Panc1 (cell line): ENCODE data around the gene FOCAD. TPM values are rescaled to one million over a fixed set of nuclear protein-coding genes. Genes with fewer than 3 reads are reported as not detected.

Source experiments
- ATAC-seq: fragments of 200-7000 bp; cut with Tn5 transposase; 2 replicates; pipeline ENCODE4 v1.9.1; 2020; ENCODE audit warnings: mild to moderate bottlenecking, moderate library complexity
- BruUV-seq: library from RNA; stranded (reverse); fragments of 400-500 nt; replicated peaks from 2 replicates; lab custom pipeline; 2021; lab: Mats Ljungman, UMichigan
- CTCF ChIA-PET: fragments of 300-600 bp; sonication (Branson Sonifier 250); formaldehyde crosslinking; loops from one replicate; lab custom pipeline; 2022; ENCODE audit warnings: antibody characterized with exemption; lab: Charles Lee
- POLR2A ChIA-PET: fragments of 300-600 bp; sonication (Branson Sonifier 250); formaldehyde crosslinking; loops from one replicate; lab custom pipeline; 2022; ENCODE audit warnings: antibody characterized with exemption; lab: Charles Lee
- DNase-seq: peaks from one replicate; pipeline ENCODE4 v3.0.0-alpha.2; 2010; ENCODE audit warnings: low read depth, low spot score
- H3K27ac ChIP-seq: 2 replicates; pipeline ENCODE4 v1.5.1; 2011; ENCODE audit warnings: mild to moderate bottlenecking, low read length, inconsistent platforms
- H3K27me3 ChIP-seq: fragments of 200-500 bp; sonication (Bioruptor generic); 2 replicates; pipeline ENCODE4 v1.6.0; 2014; ENCODE audit warnings: low read length, inconsistent platforms; ENCODE audit not compliant: control insufficient read depth, insufficient read depth
- H3K36me3 ChIP-seq: fragments of 200-500 bp; sonication (Bioruptor generic); 2 replicates; pipeline ENCODE4 v1.5.1; 2014; ENCODE audit warnings: inconsistent platforms, mild to moderate bottlenecking, low read length, moderate library complexity; ENCODE audit not compliant: control insufficient read depth, insufficient read depth
- H3K4me1 ChIP-seq: 2 replicates; pipeline ENCODE4 v1.5.1; 2011; ENCODE audit warnings: inconsistent platforms, mild to moderate bottlenecking, low read length, moderate library complexity; ENCODE audit not compliant: control insufficient read depth, insufficient read depth
- H3K4me3 ChIP-seq, 2 experiments: 2 replicates each; pipeline ENCODE4 v1.5.1; 2011 to 2012; ENCODE audit warnings: low read depth in 2 of 2, low read length in 2 of 2, mild to moderate bottlenecking in 2 of 2, inconsistent platforms in 1 of 2, moderate library complexity in 1 of 2
- H3K9me3 ChIP-seq: fragments of 200-500 bp; sonication (Bioruptor generic); 2 replicates; pipeline ENCODE4 v1.5.1; 2014; ENCODE audit warnings: low read depth, mild to moderate bottlenecking, inconsistent platforms, low read length, moderate library complexity; ENCODE audit not compliant: control insufficient read depth, insufficient read depth
- CTCF ChIP-seq: fragments of 450-650 bp; IDR thresholded peaks from 2 replicates; pipeline ENCODE4 v1.5.1; 2017; ENCODE audit warnings: mild to moderate bottlenecking
- POLR2AphosphoS5 ChIP-seq: IDR thresholded peaks from 2 replicates; pipeline ENCODE4 v1.6.1; 2012; ENCODE audit warnings: mild to moderate bottlenecking, low read depth, low read length, moderate library complexity
- REST ChIP-seq, 2 experiments: IDR thresholded peaks; 2 replicates each; pipeline ENCODE4 v1.6.1; 2011 to 2012; ENCODE audit warnings: low read depth in 2 of 2, control low read depth in 1 of 2, low read length in 1 of 2, mild to moderate bottlenecking in 1 of 2, moderate library complexity in 1 of 2; ENCODE audit not compliant: insufficient read depth in 1 of 2
- SIN3A ChIP-seq: IDR thresholded peaks from 2 replicates; pipeline ENCODE4 v1.6.1; 2012; ENCODE audit warnings: low read depth, mild to moderate bottlenecking, low read length, moderate library complexity, borderline replicate concordance; ENCODE audit not compliant: insufficient read depth
- TCF7L2 ChIP-seq: IDR thresholded peaks from 2 replicates; pipeline ENCODE4 v1.6.1; 2011; ENCODE audit warnings: mild to moderate bottlenecking, low read depth, low read length, inconsistent platforms
- in situ Hi-C: cut with HindIII; loops from 2 replicates; pipeline ENCODE4 v1.10.0; 2016; ENCODE audit warnings: low sequenced_read_pairs, low pct_unique_long_range_greater_than_20kb
- intact Hi-C: fragments of 100-400 bp; cut with micrococcal nuclease; formaldehyde crosslinking; loops from one replicate; pipeline ENCODE4 v1.10.0; 2022; ENCODE audit not compliant: unreplicated experiment
- total RNA-seq: library from RNA; stranded (reverse); gene quantifications from one replicate; pipeline ENCODE4 v1.2.1, GENCODE V29; 2021; ENCODE audit not compliant: unreplicated experiment

Gene FOCAD
- total RNA-seq, 1 experiment from 2014 or later: 9.8 TPM

DNA sequence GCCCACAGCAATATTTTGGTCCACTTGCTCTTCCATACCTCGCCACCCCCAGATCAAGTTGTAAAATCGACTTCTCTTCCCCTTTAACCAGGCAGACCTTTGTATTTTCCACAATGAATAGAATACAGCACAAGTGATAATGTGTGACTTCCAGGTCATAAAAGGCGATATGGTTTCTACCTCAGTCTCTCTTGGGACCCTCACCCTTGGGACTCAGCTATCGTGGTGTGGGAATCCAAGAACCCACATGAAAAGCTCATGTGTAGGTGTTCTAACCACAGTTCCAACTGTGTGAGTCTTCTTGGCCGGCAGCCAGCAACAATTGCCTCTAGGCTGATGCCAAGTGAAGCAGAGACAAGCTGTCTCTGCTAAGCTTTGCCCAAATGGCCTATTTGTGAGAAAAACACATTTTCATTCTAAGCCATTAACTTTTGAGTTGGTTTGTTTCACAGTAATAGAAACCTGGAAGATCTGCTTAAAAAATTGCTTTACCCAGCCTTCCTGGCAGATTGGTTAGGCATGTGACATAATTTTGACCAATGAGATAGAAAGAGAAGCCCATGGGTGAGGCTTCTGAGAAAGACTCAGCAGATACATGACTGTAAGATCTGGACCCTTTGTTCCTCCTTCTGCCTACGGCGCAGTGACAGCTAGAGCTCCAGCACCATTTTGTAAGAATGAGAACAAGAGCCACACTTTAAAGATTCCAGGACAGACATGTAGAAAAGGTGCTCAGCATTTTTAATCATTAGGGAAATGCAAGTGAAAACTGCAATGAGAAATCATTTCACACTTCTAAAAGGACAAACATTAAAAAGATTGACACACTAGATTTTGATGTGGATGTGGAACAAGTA lies 43.5 kb upstream of the FOCAD start:
- intact Hi-C loops (no loop called here), in situ Hi-C loops (no loop called here)
- no peaks in the 10 kb centered on the region for H3K4me1 ChIP-seq
- ChIA-PET POLR2A (no interaction called here), CTCF (no interaction called here)
- no TSS peak for BruUV-seq
- no peaks in the 10 kb centered on the region for H3K36me3 ChIP-seq
- no peaks in the 10 kb centered on the region for H3K27me3 ChIP-seq
- DNase-seq (no peak), ATAC-seq (no peak)
- no peaks in the 10 kb centered on the region for H3K9me3 ChIP-seq
- no peak overlapping the region for H3K4me3 ChIP-seq
- H3K27ac ChIP-seq: no peak overlapping the region
- no peak for TF ChIP-seq TCF7L2
- no peak for TF ChIP-seq SIN3A
- no peak for TF ChIP-seq CTCF
- TF ChIP-seq POLR2AphosphoS5: no peak

GRCh38 chr9:20642045-20642444 lies 42.0 kb upstream of the FOCAD start:
- H3K27ac ChIP-seq: no peak overlapping the region
- DNase-seq (no peak), ATAC-seq (no peak)
- ChIA-PET POLR2A (no interaction called here), CTCF (no interaction called here)
- TF ChIP-seq TCF7L2: no peak
- no peak for TF ChIP-seq CTCF
- H3K27me3 ChIP-seq: no peaks in the 10 kb centered on the region
- no peaks in the 10 kb centered on the region for H3K36me3 ChIP-seq
- H3K9me3 ChIP-seq: no peaks in the 10 kb centered on the region
- H3K4me3 ChIP-seq: no peak overlapping the region
- in situ Hi-C loops: no loop called here
- H3K4me1 ChIP-seq: no peaks in the 10 kb centered on the region
- no TSS peak for BruUV-seq
- intact Hi-C loops: no loop called here

- H3K27me3 ChIP-seq: no peaks in the 10 kb centered on the region
- in situ Hi-C loops (no loop called here), intact Hi-C loops (no loop called here)
- no peak overlapping the region for H3K27ac ChIP-seq
- CTCF ChIA-PET: no interaction called here
- BruUV-seq: no TSS peak
- ATAC-seq (no peak), DNase-seq (no peak)
- H3K4me3 ChIP-seq: no peak overlapping the region
- no peaks in the 10 kb centered on the region for H3K9me3 ChIP-seq
- H3K4me1 ChIP-seq: no peaks in the 10 kb centered on the region
- POLR2A ChIA-PET: no interaction called here
- H3K36me3 ChIP-seq: no peaks in the 10 kb centered on the region
- TF ChIP-seq POLR2AphosphoS5: no peak
- no peak for TF ChIP-seq CTCF
- no peak for TF ChIP-seq SIN3A
- no peak for TF ChIP-seq REST (IDR thresholded peaks at IDR 0.05; ENCODE audit: insufficient read depth in 1 of 2, low read depth in 2 of 2, low read length in 1 of 2)
- TF ChIP-seq TCF7L2: no peak
Observed at GRCh38 chr9:20643660-20644059, 40.4 kb upstream of the FOCAD start.
